Stomach (tissue), 9 donors: Measurements from ENCODE around the gene ARHGAP26. TPM values are rescaled to one million over a fixed set of nuclear protein-coding genes. Genes with fewer than 3 reads are reported as not detected.

ENCODE experiments used
- DNase-seq, 2 donors: peaks; one replicate each; pipeline versions ENCODE4 v3.0.0 to v3.0.0-alpha.2; 2013 to 2019
- H3K27ac ChIP-seq, 5 donors: fragments of 200-600 bp in 4 of 5; sonication (generic) in 4 of 5; one replicate each; pipeline ENCODE4 v1.5.1; 2013 to 2019; ENCODE audit warnings: mild to moderate bottlenecking in 1 of 5, moderate library complexity in 1 of 5
- H3K27me3 ChIP-seq, 3 donors: fragments of 200-600 bp; sonication (generic); one replicate each; pipeline ENCODE4 v1.5.1; 2017 to 2019; ENCODE audit warnings: mixed run types in 1 of 3
- H3K36me3 ChIP-seq, 4 donors: fragments of 200-600 bp; sonication (generic); 1 replicate in 3 of 4; 2 replicates in 1 of 4; pipeline ENCODE4 v1.5.1; 2016 to 2019
- H3K4me1 ChIP-seq, 4 donors: fragments of 200-600 bp; sonication (generic); one replicate each; pipeline ENCODE4 v1.5.1; 2016 to 2019
- H3K4me3 ChIP-seq, 4 donors: fragments of 200-600 bp; sonication (generic) in 3 of 4; one replicate each; pipeline ENCODE4 v1.5.1; 2016 to 2019; ENCODE audit warnings: mild to moderate bottlenecking in 1 of 4
- H3K9me3 ChIP-seq, 4 donors: fragments of 200-600 bp; sonication (generic); one replicate each; pipeline ENCODE4 v1.5.1; 2016 to 2019
- EP300 ChIP-seq: sonication (generic); formaldehyde crosslinking; IDR thresholded peaks from one replicate; pipeline ENCODE4 v1.6.1; 2017; ENCODE audit warnings: antibody characterized with exemption
- POLR2A ChIP-seq, 4 donors: fragments of 450-650 bp; IDR thresholded peaks; one replicate each; pipeline ENCODE4 v1.6.1; 2016; ENCODE audit warnings: antibody characterized with exemption in 4 of 4, control low read depth in 2 of 4, mild to moderate bottlenecking in 1 of 4, moderate library complexity in 1 of 4
- POLR2AphosphoS5 ChIP-seq, 3 donors: sonication (generic); formaldehyde crosslinking; IDR thresholded peaks; one replicate each; pipeline ENCODE4 v1.6.1; 2016; ENCODE audit warnings: antibody characterized with exemption in 3 of 3
- WGBS, 5 donors: extraction: QIAGEN DNeasy Blood & Tissue Kit in 3 of 5; methylation state at CpG; one replicate each; pipeline versions ENCODE4 v1.1.5 to v1.1.7; 2013 to 2018; 5-methylcytosine and 5-hydroxymethylcytosine counted together
- intact Hi-C: fragments of 100-400 bp; cut with DNase I; formaldehyde crosslinking; loops from one replicate; pipeline ENCODE4 v1.15.1; 2023; ENCODE audit warnings: low total_unique reads
- polyA plus RNA-seq, 3 donors: library from polyadenylated mRNA; stranded (reverse); fragments of 200-250 nt; gene quantifications; one replicate each; pipeline ENCODE4 v1.2.3, GENCODE V29; 2013
- total RNA-seq, 5 donors: library from RNA; depleted of rRNA; stranded (reverse); fragments of >200 nt; gene quantifications; one replicate each; pipeline versions ENCODE4 v1.1.0 to v1.2.3, GENCODE V29; 2014 to 2016
- TF ChIP-seq, protein P1 (sequence below), 7 experiments: fragments of 450-650 bp in 4 of 7; fragments of 200-600 bp in 3 of 7; sonication (generic) in 3 of 7; IDR thresholded peaks; one replicate each; pipeline ENCODE4 v1.5.1; 2016 to 2019; ENCODE audit warnings: antibody characterized with exemption in 7 of 7, control low read depth in 2 of 7, mild to moderate bottlenecking in 1 of 7
- donor health status: healthy with polysubstance abuse.
- donor health status: Bipolar disorder and iron deficiency.
- donor health status: healthy.

Gene ARHGAP26
- total and polyA plus RNA-seq, 8 donors: 4.0 to 115 (median 34.1) TPM

DNA sequence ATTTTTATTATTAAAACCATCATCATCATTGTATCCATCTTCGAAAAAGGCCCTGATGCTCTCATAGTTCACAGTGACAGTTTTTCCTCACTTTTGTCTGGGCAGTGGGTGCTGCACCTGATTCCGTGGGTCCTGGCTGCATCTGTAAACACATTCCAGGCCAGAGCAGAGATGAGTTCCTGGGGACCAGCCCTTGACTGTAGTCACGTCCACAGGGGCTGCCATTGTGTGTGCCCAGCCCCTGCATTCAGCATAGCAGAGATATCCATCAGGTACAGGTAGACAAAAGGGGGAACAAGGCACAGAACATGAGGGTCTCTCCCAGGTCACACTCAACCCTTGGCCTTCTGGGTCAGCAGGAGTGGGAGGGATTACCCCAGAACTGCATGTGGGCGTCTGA lies 444.3 kb downstream of the ARHGAP26 start:
- TF ChIP-seq, protein P1, sequence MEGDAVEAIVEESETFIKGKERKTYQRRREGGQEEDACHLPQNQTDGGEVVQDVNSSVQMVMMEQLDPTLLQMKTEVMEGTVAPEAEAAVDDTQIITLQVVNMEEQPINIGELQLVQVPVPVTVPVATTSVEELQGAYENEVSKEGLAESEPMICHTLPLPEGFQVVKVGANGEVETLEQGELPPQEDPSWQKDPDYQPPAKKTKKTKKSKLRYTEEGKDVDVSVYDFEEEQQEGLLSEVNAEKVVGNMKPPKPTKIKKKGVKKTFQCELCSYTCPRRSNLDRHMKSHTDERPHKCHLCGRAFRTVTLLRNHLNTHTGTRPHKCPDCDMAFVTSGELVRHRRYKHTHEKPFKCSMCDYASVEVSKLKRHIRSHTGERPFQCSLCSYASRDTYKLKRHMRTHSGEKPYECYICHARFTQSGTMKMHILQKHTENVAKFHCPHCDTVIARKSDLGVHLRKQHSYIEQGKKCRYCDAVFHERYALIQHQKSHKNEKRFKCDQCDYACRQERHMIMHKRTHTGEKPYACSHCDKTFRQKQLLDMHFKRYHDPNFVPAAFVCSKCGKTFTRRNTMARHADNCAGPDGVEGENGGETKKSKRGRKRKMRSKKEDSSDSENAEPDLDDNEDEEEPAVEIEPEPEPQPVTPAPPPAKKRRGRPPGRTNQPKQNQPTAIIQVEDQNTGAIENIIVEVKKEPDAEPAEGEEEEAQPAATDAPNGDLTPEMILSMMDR (IDR thresholded peaks at IDR 0.05): no peak
- TF ChIP-seq POLR2A (IDR thresholded peaks at IDR 0.05) (no peak), POLR2AphosphoS5 (IDR thresholded peaks at IDR 0.05) (no peak), EP300 (no peak)
- Histone ChIP-seq H3K27me3 (no peaks in the 10 kb centered on the region), H3K4me1 (peaks cover 0 to 41% (median 10%) of the 10 kb centered on the region in 4 donors), H3K27ac (no peak overlapping the region), H3K36me3 (peaks cover 0 to 27% (median 16%) of the 10 kb centered on the region in 4 donors), H3K9me3 (no peaks in the 10 kb centered on the region), H3K4me3 (no peak overlapping the region)
- DNase-seq: no peak
- WGBS, 5 donors: 91 to 97% (median 94%) methylated on average over 4 of the region's 4 CpGs
- intact Hi-C loops: no loop called here

DNA sequence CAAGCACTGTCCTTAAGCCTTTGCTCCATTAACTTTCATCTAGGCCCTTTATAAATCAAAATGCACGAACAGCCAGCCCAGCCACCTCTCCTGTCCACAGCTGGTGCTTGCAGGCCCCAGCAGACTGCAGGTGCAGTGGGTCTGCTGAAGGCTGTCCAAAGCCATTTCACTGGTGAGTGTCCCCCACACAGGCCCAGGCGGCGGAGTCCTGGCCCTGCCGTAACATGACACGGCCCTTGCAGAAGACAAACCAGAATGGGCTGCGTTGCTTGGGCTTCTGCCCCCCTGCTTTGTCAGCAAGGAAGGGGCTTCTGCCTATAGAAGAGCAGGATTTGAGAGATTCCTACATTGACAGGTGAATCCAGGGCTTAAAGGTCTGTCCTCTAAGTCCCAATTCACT lies 444.7 kb downstream of the ARHGAP26 start:
- peaks cover 0 to 46% (median 12%) of the 10 kb centered on the region in 4 donors for H3K4me1 ChIP-seq
- 74 to 89% (median 81%) methylated on average over 6 of the region's 6 CpGs for WGBS, 5 donors
- intact Hi-C loops: no loop called here

DNA sequence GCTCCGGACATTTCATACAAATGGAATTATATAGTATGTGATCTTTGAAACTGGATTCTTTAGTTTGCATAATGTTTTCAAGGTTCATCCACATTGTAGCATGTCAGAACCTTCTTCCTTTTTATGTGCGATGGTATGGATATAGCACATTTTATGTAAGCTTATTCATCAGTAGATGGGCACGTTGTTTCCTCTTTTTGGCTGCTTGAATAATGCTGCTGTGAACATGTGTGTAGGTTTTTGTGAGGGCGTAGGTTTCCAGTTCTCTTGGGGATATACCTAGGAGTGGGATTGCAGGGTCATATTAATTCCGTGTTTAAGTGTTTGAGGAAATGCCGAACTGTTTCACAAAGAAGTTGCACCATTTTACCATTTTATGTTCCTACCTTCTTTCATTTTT lies 445.5 kb downstream of the ARHGAP26 start:
- Histone ChIP-seq H3K27me3 (no peaks in the 10 kb centered on the region), H3K36me3 (peaks cover 0 to 27% (median 16%) of the 10 kb centered on the region in 4 donors), H3K27ac (no peak overlapping the region), H3K4me1 (peaks cover 0 to 52% (median 13%) of the 10 kb centered on the region in 4 donors), H3K4me3 (no peak overlapping the region), H3K9me3 (no peaks in the 10 kb centered on the region)
- whole genome bisulfite sequencing, 5 donors: 89 to 96% (median 92%) methylated on average over 6 of the region's 6 CpGs
- TF ChIP-seq POLR2AphosphoS5 (IDR thresholded peaks at IDR 0.05): no peak
- TF ChIP-seq, protein P1 (IDR thresholded peaks at IDR 0.05): no peak
- TF ChIP-seq EP300: no peak
- no peak for TF ChIP-seq POLR2A (IDR thresholded peaks at IDR 0.05)
- intact Hi-C loops: no loop called here
- DNase-seq: no peak

More for the DNA sequence above, 444.7 kb downstream of the ARHGAP26 start:
- DNase-seq: no peak
- no peak overlapping the region for H3K27ac ChIP-seq
- peaks cover 0 to 27% (median 16%) of the 10 kb centered on the region in 4 donors for H3K36me3 ChIP-seq
- no peak for TF ChIP-seq EP300
- TF ChIP-seq POLR2A (IDR thresholded peaks at IDR 0.05): no peak
- TF ChIP-seq, protein P1 (IDR thresholded peaks at IDR 0.05): no peak
- TF ChIP-seq POLR2AphosphoS5 (IDR thresholded peaks at IDR 0.05): no peak
- H3K9me3 ChIP-seq: no peaks in the 10 kb centered on the region
- H3K4me3 ChIP-seq: no peak overlapping the region
- H3K27me3 ChIP-seq: no peaks in the 10 kb centered on the region

DNA sequence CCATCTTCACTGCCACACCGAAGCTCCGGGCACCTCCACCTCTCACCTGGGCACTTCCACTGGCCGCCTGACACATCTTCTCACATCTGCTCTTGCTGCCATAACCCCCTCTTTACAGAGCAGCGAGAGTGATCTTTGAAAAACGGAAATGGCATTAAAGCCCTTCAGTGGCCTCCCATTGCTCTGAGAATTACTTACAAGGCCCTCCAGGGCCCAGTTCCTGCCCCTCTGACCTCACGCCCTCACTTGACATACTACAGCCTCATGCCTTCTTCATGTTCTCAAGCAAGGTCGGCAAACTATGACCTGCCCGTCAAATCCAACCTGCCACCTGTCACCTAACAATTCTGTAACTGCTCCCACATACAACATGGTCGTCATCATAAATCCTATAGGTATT lies 446.0 kb downstream of the ARHGAP26 start:
- no peak overlapping the region for H3K4me3 ChIP-seq

More for the DNA sequence above, 446.0 kb downstream of the ARHGAP26 start:
- 84 to 91% (median 87%) methylated on average over 9 of the region's 9 CpGs for WGBS, 5 donors
- H3K9me3 ChIP-seq: no peaks in the 10 kb centered on the region
- intact Hi-C loops: no loop called here
- H3K27me3 ChIP-seq: no peaks in the 10 kb centered on the region
- H3K36me3 ChIP-seq: peaks cover 0 to 27% (median 16%) of the 10 kb centered on the region in 4 donors
- no peak for DNase-seq
- TF ChIP-seq EP300: no peak
- TF ChIP-seq, protein P1 (IDR thresholded peaks at IDR 0.05): no peak
- TF ChIP-seq POLR2A (IDR thresholded peaks at IDR 0.05): no peak
- TF ChIP-seq POLR2AphosphoS5 (IDR thresholded peaks at IDR 0.05): no peak
- H3K4me1 ChIP-seq: peaks cover 0 to 52% (median 13%) of the 10 kb centered on the region in 4 donors
- H3K27ac ChIP-seq: no peak overlapping the region
